Activated T-cell treated with anti-CD3 and anti-CD28 coated beads, Interleukin-2, amount 50 U/mL, for 4 hours (primary cell): ENCODE results near the gene HOXA6. TPM values are rescaled to one million over a fixed set of nuclear protein-coding genes. Genes with fewer than 3 reads are reported as not detected.

Source experiments
- ATAC-seq, 2 donors: fragments of 200-7000 bp; cut with Tn5 transposase; one replicate each; pipeline ENCODE4 v1.10.0; 2021
- DNase-seq: peaks from one replicate; pipeline ENCODE4 v3.0.0-alpha.2; 2020
- H3K27me3 Mint-ChIP-seq: one replicate; pipeline ENCODE4 v1.8.0; 2021; ENCODE audit warnings: low read depth, mixed read lengths
- H3K36me3 Mint-ChIP-seq: one replicate; pipeline ENCODE4 v1.8.0; 2022; ENCODE audit warnings: mixed read lengths; ENCODE audit not compliant: insufficient read depth
- H3K4me1 Mint-ChIP-seq: one replicate; pipeline ENCODE4 v1.8.0; 2021; ENCODE audit warnings: low read depth, mixed read lengths
- H3K4me3 Mint-ChIP-seq: one replicate; pipeline ENCODE4 v1.8.0; 2021; ENCODE audit warnings: mild to moderate bottlenecking, moderate library complexity, mixed read lengths
- H3K9me3 Mint-ChIP-seq: one replicate; pipeline ENCODE4 v1.8.0; 2021; ENCODE audit warnings: mixed read lengths
- total RNA-seq, 3 donors: library from RNA; stranded (reverse); gene quantifications; one replicate each; pipeline ENCODE4 v1.2.1, GENCODE V29; 2021

Gene HOXA6
- total RNA-seq, 3 donors from 2014 or later, result not detected

DNA sequence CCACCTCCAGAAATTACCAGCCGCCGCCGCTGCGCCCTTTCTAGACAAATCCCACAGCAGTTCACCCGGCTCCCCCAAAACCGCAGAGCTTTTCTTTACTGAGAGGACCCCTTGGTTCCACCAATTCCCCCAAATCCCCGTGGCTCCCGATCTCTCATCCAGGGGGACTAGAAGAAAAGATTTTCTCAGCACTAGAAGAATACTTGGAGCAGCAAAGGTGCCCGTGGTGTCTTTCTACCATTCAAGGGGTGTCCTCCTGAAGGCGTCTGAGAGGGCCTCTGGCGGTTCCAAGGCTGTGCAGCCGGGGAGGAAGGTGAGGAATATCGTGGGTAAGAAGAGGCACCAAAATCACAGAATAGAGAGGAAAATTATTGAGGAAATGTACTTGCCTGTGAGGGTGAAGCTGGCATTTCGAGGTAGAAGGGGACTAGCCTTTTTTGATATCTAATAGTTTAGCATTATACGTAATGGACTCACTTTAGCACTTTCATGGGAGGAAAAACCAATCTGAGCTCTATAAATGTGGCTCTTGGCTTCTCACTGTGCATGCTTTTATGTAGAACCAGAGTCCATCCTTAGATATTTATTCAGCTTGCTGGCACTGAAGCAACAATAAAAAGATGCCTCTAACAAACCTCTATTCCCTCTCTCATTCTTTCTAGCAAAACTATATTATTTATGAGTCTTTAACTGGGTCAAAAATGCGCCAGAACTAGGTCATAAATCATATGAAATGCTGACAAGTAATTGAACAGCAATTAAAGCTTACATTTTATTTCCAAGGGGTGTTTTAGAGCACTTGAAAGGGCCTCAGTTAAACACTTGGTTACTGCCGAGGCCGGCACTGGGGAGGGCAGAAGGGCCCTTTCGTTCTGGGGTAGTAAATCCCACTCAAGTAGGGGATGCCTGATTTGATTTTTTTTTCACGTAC, 31.3 kb downstream of the HOXA6 start:
- ATAC-seq (no peak), DNase-seq (no peak)
- Mint-ChIP-seq H3K9me3 (no peaks in the 10 kb centered on the region), H3K27me3 (peaks cover 24% of the 10 kb centered on the region), H3K4me1 (no peaks in the 10 kb centered on the region), H3K4me3 (no peak overlapping the region), H3K36me3 (no peaks in the 10 kb centered on the region)

DNA sequence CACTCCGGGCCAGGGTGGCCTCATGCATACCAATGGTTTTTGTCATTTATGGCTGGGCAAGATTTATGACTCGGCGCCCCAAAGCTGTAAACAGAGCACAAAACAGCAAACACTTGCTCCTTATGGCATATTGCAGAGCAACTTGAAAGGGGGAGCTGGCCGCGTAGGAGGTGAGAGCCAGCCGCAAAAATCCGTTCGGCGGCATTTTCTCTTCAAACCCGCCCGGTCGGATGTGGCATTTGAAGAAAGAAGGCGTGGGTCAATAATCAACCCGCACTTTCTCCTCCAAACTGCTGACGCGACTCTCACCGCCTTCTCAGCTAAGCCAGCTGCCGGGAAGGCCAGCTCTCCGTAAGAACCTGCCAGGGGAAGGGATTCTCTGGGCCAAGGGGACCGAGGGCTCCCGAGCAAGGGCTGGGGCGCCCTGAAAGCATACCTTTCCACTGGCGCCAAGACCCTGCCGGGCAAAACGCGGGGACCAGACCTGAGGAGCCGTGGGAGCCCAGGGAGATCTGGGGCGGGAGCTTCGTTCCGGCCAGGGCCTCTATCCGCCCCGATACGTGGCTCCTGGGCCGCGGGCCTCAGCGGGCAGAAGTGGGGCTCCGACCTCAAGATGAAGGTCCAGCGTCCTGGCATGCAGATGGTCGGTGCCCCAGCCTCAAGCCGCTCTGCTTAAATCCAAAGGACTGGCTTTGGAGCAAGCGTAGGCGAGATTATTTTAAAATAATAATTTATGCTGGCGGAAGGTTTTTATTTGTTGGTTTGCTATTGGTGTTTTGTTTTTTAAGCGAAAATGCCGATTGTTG, 32.1 kb downstream of the HOXA6 start:
- H3K4me1 Mint-ChIP-seq, result no peaks in the 10 kb centered on the region
- no peaks in the 10 kb centered on the region for H3K36me3 Mint-ChIP-seq
- DNase-seq (no peak), ATAC-seq (no peak)
- no peak overlapping the region for H3K4me3 Mint-ChIP-seq
- peaks cover 24% of the 10 kb centered on the region for H3K27me3 Mint-ChIP-seq
- no peaks in the 10 kb centered on the region for H3K9me3 Mint-ChIP-seq

DNA sequence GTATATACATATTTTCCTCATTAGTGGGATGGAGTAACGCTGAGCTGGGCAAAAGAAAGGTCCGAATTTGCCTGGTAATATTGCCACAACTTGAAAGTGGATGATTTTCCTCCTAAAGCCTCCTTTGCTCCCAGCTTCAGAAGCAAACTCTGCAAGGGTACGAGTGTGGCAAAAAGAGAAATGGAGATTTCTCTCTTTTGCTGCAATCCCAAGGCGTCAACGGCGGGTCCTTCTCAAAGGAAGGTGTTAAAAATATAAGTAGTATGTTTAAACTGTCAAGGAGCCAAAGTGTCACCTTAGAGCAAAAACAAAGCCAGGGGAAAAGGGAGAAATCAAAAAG, 32.7 kb downstream of the HOXA6 start:
- ATAC-seq (no peak), DNase-seq (no peak)
- Mint-ChIP-seq H3K36me3 (no peaks in the 10 kb centered on the region), H3K27me3 (peaks cover 24% of the 10 kb centered on the region), H3K9me3 (no peaks in the 10 kb centered on the region), H3K4me3 (no peak overlapping the region), H3K4me1 (no peaks in the 10 kb centered on the region)

- Mint-ChIP-seq H3K4me3 (no peak overlapping the region), H3K4me1 (no peaks in the 10 kb centered on the region), H3K36me3 (no peaks in the 10 kb centered on the region), H3K9me3 (no peaks in the 10 kb centered on the region), H3K27me3 (peaks cover 24% of the 10 kb centered on the region)
- ATAC-seq (no peak), DNase-seq (no peak)
Observed at GRCh38 chr7:27113991-27114769, 33.4 kb downstream of the HOXA6 start.

- no peak overlapping the region for H3K4me3 Mint-ChIP-seq
- H3K36me3 Mint-ChIP-seq, result no peaks in the 10 kb centered on the region
- no peaks in the 10 kb centered on the region for H3K9me3 Mint-ChIP-seq
- ATAC-seq (no peak), DNase-seq (no peak)
- peaks cover 24% of the 10 kb centered on the region for H3K27me3 Mint-ChIP-seq
- no peaks in the 10 kb centered on the region for H3K4me1 Mint-ChIP-seq
Observed at GRCh38 chr7:27112955-27113949, 34.3 kb downstream of the HOXA6 start.

DNA sequence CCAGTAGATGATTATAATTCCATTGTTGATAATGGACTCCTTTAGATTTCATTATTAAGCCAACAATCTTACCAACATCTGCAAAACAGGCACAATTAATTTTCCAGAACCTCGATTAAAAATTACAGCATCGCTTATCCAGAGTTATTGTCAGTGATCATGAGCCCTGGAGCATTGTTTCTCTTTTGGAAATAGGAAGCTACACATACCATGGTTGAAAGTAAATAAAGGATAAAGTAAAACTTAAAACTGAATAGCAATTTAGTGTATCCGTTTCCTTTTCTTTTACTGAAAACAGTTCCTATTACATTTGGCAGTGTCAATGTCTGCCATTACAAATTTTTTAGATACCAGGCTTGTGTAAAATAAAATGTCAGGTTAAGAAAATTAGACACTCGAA, 35.2 kb downstream of the HOXA6 start:
- no peak for DNase-seq
- ATAC-seq, result no peak
- Mint-ChIP-seq H3K27me3 (peaks cover 23% of the 10 kb centered on the region), H3K36me3 (no peaks in the 10 kb centered on the region), H3K9me3 (no peaks in the 10 kb centered on the region), H3K4me1 (no peaks in the 10 kb centered on the region), H3K4me3 (no peak overlapping the region)

GRCh38 chr7:27111751-27112277, 35.8 kb downstream of the HOXA6 start:
- Mint-ChIP-seq H3K27me3 (peaks cover 23% of the 10 kb centered on the region), H3K4me3 (no peak overlapping the region), H3K9me3 (no peaks in the 10 kb centered on the region), H3K36me3 (no peaks in the 10 kb centered on the region), H3K4me1 (no peaks in the 10 kb centered on the region)
- no peak for DNase-seq
- no peak for ATAC-seq

- Mint-ChIP-seq H3K4me1 (no peaks in the 10 kb centered on the region), H3K9me3 (no peaks in the 10 kb centered on the region), H3K27me3 (peaks cover 23% of the 10 kb centered on the region), H3K36me3 (no peaks in the 10 kb centered on the region), H3K4me3 (no peak overlapping the region)
- DNase-seq (no peak), ATAC-seq (no peak)
Observed at GRCh38 chr7:27111042-27111750, 36.4 kb downstream of the HOXA6 start.

GRCh38 chr7:27110186-27111031, 37.2 kb downstream of the HOXA6 start:
- Mint-ChIP-seq H3K4me3 (no peak overlapping the region), H3K27me3 (peaks cover 29% of the 10 kb centered on the region), H3K9me3 (no peaks in the 10 kb centered on the region), H3K4me1 (no peaks in the 10 kb centered on the region), H3K36me3 (no peaks in the 10 kb centered on the region)
- no peak for ATAC-seq
- DNase-seq, result no peak

- no peaks in the 10 kb centered on the region for H3K4me1 Mint-ChIP-seq
- no peak for DNase-seq
- peaks cover 30% of the 10 kb centered on the region for H3K27me3 Mint-ChIP-seq
- ATAC-seq, result no peak
- H3K9me3 Mint-ChIP-seq, result no peaks in the 10 kb centered on the region
- H3K36me3 Mint-ChIP-seq, result no peaks in the 10 kb centered on the region
- H3K4me3 Mint-ChIP-seq, result no peak overlapping the region
Observed at GRCh38 chr7:27109466-27110185, 37.9 kb downstream of the HOXA6 start.

GRCh38 chr7:27108390-27109127, 39.0 kb downstream of the HOXA6 start:
- peaks cover 36% of the 10 kb centered on the region for H3K27me3 Mint-ChIP-seq
- ATAC-seq (no peak), DNase-seq (no peak)
- H3K36me3 Mint-ChIP-seq, result no peaks in the 10 kb centered on the region
- H3K4me1 Mint-ChIP-seq, result no peaks in the 10 kb centered on the region
- no peaks in the 10 kb centered on the region for H3K9me3 Mint-ChIP-seq
- no peak overlapping the region for H3K4me3 Mint-ChIP-seq
